SW480 (cell line): ENCODE measurements around the gene MAB21L4.
A peak's percentile ranks its signal among the peaks of the same experiment; 100 is the strongest.

ENCODE experiments used
- DNase-seq: peaks from one replicate; pipeline ENCODE4 v3.0.0-alpha.2; 2016; ENCODE audit warnings: low spot score

MAB21L4 gene

GRCh38 chr2:240876475-240877251, 19.3 kb downstream of the MAB21L4 start:
- no peak for DNase-seq

DNA sequence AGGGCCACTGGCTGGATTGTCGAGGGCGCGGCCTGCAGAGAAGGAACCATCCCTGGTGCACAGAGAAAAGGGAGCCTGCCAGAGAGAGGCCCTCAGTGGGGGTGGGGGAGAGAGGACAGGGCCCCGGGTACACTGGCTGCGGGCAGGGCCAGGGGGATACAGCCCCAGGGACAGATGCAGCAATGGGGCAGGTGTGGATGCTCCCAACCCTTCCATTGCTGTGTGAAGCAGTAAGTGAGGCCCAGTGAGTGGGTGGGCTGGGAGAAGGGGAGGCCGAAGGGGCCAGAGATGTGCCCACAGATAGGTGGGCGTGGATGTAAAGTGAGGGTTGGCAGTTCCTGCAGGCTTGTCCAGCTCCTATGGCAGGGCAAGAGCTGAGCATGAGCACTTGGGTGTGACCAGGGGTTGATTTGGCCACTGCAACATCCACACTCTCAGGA, 19.9 kb downstream of the MAB21L4 start:
- DNase-seq = no peak

DNA sequence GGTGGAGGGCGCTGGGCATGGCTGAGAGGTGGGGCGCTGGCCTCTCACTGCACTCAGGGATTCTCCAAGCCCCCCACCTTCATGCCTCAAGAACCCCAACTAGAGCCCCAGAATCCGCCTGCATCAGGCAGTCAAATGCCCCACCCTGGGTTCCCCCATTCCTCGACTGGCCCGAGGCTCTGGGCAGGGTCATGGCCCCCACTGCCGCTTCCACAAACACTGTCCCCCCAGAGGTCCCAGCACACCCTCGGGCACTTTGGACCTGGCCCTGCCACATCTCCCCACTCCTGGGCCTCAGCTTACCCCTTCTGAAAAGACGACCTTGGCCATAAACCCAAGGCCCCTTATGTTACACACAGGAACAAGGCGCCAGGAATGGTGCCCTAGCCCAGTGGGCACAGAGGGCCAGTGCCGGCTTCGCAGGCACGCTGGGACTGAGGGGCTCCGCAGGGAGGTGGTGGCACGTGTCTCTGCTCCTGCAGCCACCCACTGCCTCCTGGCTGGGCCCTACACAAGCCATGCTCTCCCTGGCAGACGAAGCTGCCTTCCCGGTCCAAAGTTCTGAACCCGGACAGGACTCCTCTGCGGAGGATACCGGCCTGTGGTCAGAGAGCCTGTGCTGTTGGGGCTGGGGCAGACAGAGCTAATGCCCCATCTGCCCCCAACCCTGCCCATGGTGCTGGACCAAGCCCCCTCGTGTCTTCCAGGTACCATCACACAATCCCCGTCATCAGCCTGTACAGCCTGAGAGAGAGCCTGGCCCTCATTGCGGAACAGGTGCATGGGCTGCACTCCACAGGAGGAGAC, 20.5 kb downstream of the MAB21L4 start:
- no peak for DNase-seq

DNA sequence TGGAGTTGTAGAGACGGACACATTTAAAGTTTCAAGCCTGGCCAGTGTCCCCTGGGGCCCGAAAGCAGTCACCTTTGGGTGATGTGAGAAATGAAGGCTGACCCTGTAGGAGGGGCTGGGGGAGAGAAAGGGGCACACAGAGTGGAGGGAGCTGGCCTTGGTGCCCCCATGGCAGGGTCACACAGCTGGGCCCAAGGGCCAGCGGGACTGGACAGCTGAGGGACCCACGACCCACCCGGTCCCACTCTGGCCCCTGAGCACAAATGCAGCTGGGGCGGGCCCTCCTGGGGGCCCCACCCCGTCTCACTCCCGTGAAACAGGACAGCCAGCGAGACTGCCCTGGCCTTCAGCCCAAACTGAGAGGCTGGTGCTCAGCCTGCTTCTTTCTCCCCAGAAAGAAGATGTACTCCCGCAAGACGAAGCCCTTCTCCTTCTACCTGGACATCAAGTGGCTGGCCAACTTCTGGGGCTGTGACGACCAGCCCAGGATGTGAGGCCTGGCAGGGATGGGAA, 21.2 kb downstream of the MAB21L4 start:
- no peak for DNase-seq

DNA sequence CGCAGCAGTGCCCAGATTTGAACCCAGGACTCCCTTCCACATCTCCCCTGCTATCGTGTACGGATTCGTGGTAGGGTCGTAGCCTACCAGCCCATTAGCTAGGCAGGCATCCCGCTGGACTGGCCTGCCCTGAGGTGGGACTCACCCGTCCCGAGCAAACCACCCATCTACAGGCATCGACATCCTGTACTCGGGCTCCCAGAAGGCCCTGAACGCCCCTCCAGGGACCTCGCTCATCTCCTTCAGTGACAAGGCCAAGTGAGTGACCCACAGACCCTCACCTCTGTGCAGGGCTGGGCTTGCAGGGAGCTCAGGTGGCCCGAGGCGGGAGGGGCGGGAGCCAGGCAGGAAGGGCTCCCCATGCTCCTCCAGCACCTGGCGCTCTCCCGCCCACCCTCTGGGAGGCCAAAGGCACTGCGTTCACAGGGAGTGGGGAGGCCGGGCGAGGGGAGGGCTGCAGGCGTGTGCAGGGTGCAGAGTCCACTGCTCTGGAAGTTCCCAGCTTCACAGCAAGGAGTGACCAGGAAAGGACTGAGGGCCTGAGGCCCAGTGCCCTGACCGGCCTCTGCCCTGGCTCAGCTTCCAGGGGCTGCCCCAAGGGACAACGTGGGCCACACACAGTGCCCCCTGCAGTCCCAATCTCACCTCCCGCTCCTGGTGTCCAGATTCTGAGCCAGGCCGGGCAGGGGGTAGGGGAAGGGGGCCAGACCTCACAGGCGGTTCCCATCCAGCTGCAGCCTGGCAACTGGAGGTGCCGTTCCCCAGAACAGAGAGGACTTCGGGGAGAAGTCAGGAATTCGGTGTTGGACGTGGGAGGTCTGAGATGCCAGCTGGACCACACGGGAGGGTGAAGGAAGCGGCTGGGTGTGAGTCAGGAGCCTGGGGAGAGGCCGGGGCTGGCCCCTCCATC, 21.9 kb downstream of the MAB21L4 start:
- no peak for DNase-seq

DNA sequence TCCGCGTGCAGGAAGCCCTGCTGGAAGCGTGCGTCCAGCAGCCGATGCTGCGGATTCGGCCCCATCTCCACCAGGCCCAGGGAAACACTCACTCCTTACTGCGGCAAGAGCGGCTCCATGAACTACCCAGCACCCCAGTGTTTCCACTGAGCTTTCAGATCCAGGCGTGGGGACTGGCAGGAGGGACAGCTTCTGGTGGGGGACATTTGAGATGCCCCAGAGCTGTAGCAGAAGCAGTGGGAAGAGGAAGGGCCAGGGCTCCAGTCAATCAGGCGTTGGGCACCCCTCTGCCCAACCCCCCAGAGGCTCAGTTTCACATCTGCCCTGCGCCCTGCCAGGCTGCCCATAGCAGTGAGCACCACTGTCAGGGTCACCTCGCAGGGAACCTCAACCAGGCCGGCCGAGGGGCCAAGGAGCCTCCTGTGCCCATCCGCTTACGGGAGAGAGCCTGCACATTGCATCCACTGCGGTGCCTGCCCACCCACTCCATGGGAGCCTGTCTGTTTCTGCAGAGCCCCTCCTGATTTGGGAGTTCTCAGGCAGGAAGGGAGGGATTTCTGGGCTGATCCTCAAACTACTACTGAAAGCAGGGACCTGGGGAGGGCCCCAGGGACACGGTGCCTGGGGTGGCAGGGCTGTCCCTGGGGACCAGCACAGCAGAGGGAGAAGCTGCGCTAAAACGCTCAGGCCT, 22.7 kb downstream of the MAB21L4 start:
- DNase-seq = no peak

DNA sequence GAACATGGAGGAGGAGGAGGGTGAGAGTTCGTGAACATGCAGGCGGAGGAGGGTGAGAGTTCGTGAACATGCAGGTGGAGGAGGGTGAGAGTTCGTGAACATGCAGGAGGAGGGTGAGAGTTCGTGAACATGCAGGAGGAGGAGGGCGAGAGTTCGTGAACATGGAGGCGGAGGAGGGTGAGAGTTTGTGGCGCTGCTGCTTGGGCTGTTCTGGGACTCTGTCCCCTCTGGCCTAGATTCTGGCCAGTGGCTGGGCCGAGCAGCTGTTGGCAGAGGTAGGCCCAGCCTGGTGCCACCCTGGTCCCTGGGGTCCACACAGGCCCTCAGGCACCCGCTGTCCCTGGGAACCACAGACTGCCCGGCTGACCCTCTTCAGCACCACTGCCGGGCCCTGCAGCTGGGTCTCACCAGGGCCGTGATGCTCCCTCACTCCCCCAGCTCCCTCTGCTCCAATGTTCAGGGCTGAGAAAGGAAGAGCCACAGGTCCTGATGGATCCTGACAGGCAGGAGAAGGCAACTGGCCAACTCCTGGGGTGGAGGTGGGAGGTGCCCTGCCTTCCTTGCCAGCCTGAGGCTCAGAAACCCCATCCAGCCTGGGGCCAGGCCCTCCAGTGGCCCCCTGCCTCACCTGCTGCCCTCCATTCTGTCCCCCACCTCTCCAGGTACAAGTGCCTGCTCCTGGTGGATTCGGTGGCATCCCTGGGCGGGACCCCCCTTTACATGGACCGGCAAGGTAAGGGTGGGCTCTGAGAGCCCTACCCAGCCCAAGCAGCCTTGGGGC, 23.4 kb downstream of the MAB21L4 start:
- DNase-seq = no peak

- no peak for DNase-seq
Observed at GRCh38 chr2:240871071-240871958, 24.6 kb downstream of the MAB21L4 start.

DNA sequence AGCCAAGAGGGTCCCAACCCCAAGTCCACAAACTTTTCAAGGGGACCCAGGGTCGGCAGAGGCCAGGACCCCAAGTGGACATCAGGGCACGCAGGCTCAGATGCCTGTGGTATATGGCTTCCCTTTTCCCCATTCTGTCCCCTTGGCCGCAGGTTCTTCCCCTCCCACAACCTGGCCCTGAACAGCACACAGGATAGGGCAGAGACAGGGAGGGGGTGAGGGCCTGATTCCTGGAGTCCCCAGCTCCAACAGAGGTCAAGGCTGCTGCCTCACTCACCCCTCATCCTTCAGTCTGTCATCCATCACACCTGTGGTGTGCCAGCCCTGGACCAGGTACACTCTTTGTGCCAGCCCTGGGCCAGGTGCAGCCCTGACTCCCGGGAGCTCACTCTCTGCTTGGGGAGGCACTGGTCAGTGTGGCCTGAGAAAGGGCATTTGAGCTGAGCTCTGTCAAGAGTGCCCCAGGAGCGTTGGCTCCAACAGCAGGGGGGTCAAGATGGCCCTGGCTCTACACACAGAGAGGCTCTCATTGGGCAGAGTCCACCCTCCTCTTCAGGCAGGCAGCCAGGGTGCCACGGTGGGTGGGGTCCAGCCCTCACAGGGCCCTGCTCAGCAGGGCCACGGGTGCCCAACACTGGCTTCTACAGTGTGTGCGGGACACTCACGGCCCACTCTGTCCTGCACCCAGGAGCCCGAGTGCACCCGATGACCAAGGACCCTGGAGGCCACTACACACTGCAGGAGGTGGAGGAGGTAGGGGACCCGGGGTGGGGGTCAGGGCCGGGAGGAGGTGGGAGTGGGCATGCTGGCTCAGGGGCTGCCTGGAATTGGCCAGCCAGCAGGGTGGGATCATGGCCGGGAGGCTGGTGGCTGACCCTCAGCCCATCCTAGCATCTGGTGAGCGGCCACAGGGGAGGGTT, 25.7 kb downstream of the MAB21L4 start:
- no peak for DNase-seq

DNA sequence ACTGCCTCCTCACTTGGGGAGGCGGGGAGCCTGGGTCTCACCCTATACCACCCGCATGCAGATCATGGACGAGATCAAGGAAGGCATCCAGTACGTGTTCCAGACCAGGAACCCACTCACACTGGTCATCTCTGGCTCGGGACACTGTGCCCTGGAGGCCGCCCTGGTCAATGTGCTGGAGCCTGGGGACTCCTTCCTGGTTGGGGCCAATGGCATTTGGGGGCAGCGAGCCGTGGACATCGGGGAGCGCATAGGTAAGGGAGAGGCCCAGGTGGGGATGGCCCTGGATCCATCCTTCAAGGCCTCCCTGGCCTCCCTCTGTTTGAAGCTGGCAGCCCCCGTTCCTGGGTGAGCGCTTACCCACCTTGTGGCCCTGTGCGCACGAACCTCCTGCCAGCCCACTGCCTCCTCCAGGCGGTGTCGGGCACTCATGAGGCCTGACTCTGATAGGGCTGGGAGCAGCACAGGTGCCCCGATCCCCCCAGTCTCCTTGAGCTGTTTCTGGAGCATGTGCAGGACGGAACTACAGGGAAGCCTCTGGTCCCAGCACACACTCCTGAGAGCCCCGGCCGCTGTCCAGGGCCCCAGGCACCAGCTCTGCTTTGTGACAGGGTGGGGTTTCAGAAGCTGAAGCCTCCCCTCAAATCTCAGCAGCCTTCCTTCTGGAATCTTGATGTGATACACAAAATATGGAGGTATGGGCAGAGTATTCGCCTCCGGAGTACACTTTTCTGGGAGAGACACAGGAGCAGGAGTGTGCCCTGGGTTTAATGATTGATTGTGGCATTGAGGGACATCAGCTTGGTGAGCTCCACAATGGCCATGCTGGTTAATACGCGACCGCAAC, 26.6 kb downstream of the MAB21L4 start:
- DNase-seq = no peak

GRCh38 chr2:240868286-240869108, 27.5 kb downstream of the MAB21L4 start, which contains the start of gene AGXT:
TSS of gene AGXT (plus strand) at chr2:240868824. CDS start at chr2:240868866, 42 bp downstream.
- DNase-seq = peak; percentile 23

DNA sequence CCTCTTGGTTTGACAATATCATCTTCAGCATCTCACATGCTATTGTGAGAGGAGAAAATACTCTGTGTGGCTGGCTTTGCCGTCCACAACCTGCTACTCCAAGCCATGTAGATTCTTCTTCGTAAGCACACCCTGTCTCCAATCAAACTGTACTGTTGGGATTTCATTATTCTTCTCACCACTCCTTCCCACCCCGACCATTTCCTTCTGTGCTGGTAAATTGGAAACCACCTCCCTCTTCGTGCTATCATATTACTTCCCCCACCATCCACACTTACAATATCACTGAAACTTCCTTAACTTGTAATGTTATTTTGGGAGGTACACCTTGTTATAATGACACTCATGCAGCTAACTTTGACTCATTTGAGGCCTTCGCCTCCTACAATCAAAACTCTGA, 30.6 kb downstream of the MAB21L4 start:
- DNase-seq = no peak

- no peak for DNase-seq
Observed at GRCh38 chr2:240864475-240864874, 31.5 kb downstream of the MAB21L4 start.

DNA sequence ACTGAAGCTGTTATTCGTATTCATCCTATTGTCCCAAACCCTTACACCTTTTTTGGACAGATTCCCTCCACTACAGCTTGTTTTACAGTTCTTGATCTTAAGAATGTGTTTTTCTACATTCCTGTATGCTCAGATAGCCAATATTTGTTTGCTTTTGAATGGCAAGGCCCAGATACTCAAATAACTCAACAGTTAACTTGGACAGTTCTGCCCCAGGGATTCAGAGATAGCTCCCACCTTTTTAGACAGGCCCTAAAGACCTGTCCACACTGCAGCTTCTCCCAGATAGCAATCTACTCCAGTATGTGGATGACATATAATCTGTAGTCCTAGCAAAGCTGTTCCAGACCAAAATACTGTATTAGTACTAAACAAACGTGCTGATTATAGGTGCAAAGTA, 34.4 kb downstream of the MAB21L4 start:
- no peak for DNase-seq

GRCh38 chr2:240858871-240859270, 37.1 kb downstream of the MAB21L4 start:
- no peak for DNase-seq

GRCh38 chr2:240858321-240858720, 37.6 kb downstream of the MAB21L4 start:
- no peak for DNase-seq
